BJ (cell line): ENCODE data around the gene ST7. TPM values are rescaled to one million over a fixed set of nuclear protein-coding genes. Genes with fewer than 3 reads are reported as not detected.

ENCODE experiments used
- CTCF ChIA-PET: fragments of 350-600 bp; formaldehyde crosslinking; extraction: SDS; loops from one replicate; lab custom pipeline; 2021; ENCODE audit warnings: antibody characterized with exemption, inconsistent platforms; lab: Yijun Ruan, JAX
- POLR2A ChIA-PET: fragments of 300-600 bp; sonication (Branson Sonifier 250); formaldehyde crosslinking; extraction: SDS; loops from one replicate; lab custom pipeline; 2021; ENCODE audit warnings: antibody characterized with exemption; lab: Charles Lee
- DNase-seq: peaks from one replicate; pipeline ENCODE4 v3.0.0-alpha.2; 2011; ENCODE audit warnings: low read depth
- H3K27me3 ChIP-seq: 2 replicates; pipeline ENCODE4 v1.6.0; 2011; ENCODE audit warnings: low read length; ENCODE audit not compliant: control insufficient read depth, insufficient read depth
- H3K36me3 ChIP-seq: 2 replicates; pipeline ENCODE4 v1.5.1; 2011; ENCODE audit warnings: low read length; ENCODE audit not compliant: control insufficient read depth, insufficient read depth
- H3K4me3 ChIP-seq: 2 replicates; pipeline ENCODE4 v1.5.1; 2011; ENCODE audit warnings: low read depth, mild to moderate bottlenecking, control low read depth, low read length
- CTCF ChIP-seq: IDR thresholded peaks from 2 replicates; pipeline ENCODE4 v1.5.1; 2011; ENCODE audit warnings: low read depth, mild to moderate bottlenecking, control low read depth, inconsistent platforms, low read length, moderate library complexity; ENCODE audit not compliant: insufficient read depth
- polyA plus RNA-seq: library from polyadenylated mRNA; depleted of rRNA; stranded (reverse); fragments of >200 nt; gene quantifications from 2 replicates; pipeline ENCODE4 v1.2.3, GENCODE V29; 2011

ST7 gene
- polyA plus RNA-seq, 1 experiment: 16.0 TPM

GRCh38 chr7:116938678-116939077 is 14.6 kb upstream of the ST7 start:
- no peak for DNase-seq
- peaks cover 1% of the 10 kb centered on the region; the same call in 1 of the 2 replicates for H3K27me3 ChIP-seq
- ChIA-PET POLR2A (no interaction called here), CTCF (interaction anchor here (0.6 to 1.0 kb wide), 3 partner anchors 8 to 190 kb away, joined by 3 to 4 read pairs (median 3); no protein-coding TSS in a partner anchor)
- H3K36me3 ChIP-seq: no peaks in the 10 kb centered on the region
- H3K4me3 ChIP-seq: no peak overlapping the region
- TF ChIP-seq CTCF: no peak

GRCh38 chr7:116940689-116941370 is 12.5 kb upstream of the ST7 start:
- DNase-seq: no peak
- Histone ChIP-seq H3K27me3 (peaks cover 1% of the 10 kb centered on the region; the same call in 1 of the 2 replicates), H3K36me3 (no peaks in the 10 kb centered on the region), H3K4me3 (no peak overlapping the region)
- TF ChIP-seq CTCF: no peak
- ChIA-PET CTCF (interaction anchor here (0.6 to 1.0 kb wide), 6 partner anchors 45 to 841 kb away, joined by 3 to 5 read pairs (median 4); no protein-coding TSS in a partner anchor), POLR2A (no interaction called here)

- no peak overlapping the region for H3K4me3 ChIP-seq
- DNase-seq: no peak
- no peak for TF ChIP-seq CTCF
- no peaks in the 10 kb centered on the region for H3K36me3 ChIP-seq
- ChIA-PET POLR2A (no interaction called here), CTCF (interaction anchor here (0.7 to 0.9 kb wide), 3 partner anchors 20 to 189 kb away, joined by 3 read pairs; no protein-coding TSS in a partner anchor)
- H3K27me3 ChIP-seq: no peaks in the 10 kb centered on the region; the same call in 1 of the 2 replicates
Observed at GRCh38 chr7:116942504-116942903, 10.8 kb upstream of the ST7 start.

GRCh38 chr7:116948934-116949333 is 4.4 kb upstream of the ST7 start:
- H3K27me3 ChIP-seq: no peaks in the 10 kb centered on the region
- DNase-seq: no peak
- no peak for TF ChIP-seq CTCF
- ChIA-PET POLR2A (no interaction called here), CTCF (interaction anchor here (1.5 kb wide), 1 partner anchor 156 kb away, joined by 3 read pairs; no protein-coding TSS in a partner anchor)
- H3K4me3 ChIP-seq: no peak overlapping the region
- no peaks in the 10 kb centered on the region for H3K36me3 ChIP-seq

GRCh38 chr7:116949941-116950801 is 3.1 kb upstream of the ST7 start:
- CTCF ChIA-PET: interaction anchor here (0.6 to 1.2 kb wide), 2 partner anchors 17 to 39 kb away, joined by 3 to 4 read pairs; no protein-coding TSS in a partner anchor
- POLR2A ChIA-PET: no interaction called here
- DNase-seq: no peak
- TF ChIP-seq CTCF: no peak
- Histone ChIP-seq H3K27me3 (no peaks in the 10 kb centered on the region), H3K4me3 (no peak overlapping the region), H3K36me3 (no peaks in the 10 kb centered on the region)
